HG03469 (cell line): ENCODE results near the gene TMEM151A.

Experiments
- ATAC-seq: cut with Tn5 transposase; IDR thresholded peaks from one replicate; pipeline ENCODE4 v1.9.1; 2021; ENCODE audit warnings: mild to moderate bottlenecking, moderate library complexity, moderate number of reproducible peaks; ENCODE audit not compliant: unreplicated experiment

TMEM151A gene

DNA sequence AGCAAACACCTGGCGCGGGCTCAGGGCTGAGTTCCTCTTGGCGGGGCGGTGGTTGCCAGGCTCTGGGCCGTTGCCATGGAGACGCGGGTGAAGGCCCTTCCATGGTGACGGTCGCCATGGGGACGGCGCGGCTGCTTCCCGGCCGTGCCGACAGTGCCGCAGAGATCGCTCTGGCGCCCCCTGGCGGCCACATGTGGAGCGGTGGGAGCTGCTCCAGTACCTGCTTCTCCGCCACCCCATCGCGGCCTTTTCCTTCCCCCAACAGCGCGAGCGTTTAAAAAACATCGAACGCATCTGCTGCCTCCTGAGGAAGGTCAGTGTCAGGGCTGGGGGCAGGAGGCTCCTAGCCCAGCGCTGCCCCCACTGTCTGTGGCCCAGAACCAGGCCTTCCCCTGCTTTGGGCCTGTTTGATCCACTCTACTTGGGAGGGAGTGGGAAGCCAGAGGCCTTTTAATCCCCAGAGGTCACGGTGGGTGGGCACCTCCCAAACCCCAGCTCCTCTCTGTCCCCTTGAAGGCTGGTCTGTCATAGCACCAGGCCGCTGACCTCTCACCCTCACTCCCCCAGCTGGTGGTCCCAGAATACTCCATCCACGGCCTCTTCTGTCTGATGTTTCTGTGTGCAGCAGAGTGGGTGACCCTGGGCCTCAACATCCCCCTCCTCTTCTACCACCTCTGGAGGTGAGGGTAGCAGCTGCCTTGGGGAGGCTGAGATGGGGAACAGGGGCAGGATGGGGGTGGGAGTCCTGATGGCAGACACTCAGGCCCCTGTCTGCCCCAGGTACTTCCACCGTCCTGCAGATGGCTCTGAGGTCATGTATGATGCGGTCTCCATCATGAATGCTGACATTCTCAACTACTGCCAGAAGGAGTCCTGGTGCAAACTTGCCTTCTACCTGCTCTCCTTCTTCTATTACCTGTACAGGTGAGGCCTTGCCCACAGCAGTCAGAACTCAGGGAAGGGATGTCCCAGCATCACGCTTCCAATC, 8.9 kb upstream of the TMEM151A start:
- ATAC-seq = no peak

DNA sequence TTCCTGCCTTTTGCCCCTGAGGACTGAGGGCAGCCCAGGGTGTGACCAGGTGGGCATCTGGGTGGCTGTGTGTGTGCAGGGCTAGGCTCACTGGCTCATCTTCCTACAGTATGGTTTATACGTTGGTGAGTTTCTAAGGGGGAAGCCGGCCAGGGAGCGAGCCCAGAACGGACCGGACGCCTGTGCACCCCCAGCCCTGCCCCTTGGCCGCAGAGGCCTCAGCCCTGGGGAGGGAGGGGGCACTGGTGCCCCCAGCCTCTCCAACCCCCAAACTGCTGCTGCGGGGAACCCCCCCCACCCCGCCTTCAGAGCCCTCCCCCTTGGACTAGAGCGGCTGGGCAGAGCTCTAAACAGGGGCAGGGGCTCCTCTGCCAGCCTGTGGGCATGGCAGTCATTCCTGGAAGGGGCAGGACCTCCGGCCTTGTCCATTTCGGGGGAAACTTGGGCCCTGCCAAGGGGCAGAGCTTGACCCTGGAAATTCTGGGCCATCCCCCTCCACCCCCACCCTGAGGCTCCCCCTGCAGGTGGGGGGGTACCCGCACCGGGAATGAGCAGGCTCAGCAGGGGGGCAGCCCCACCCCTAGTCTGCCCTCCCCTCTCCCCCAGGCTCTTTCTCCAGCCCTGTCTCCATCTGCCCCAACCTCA, 8.1 kb upstream of the TMEM151A start:
- ATAC-seq = no peak

DNA sequence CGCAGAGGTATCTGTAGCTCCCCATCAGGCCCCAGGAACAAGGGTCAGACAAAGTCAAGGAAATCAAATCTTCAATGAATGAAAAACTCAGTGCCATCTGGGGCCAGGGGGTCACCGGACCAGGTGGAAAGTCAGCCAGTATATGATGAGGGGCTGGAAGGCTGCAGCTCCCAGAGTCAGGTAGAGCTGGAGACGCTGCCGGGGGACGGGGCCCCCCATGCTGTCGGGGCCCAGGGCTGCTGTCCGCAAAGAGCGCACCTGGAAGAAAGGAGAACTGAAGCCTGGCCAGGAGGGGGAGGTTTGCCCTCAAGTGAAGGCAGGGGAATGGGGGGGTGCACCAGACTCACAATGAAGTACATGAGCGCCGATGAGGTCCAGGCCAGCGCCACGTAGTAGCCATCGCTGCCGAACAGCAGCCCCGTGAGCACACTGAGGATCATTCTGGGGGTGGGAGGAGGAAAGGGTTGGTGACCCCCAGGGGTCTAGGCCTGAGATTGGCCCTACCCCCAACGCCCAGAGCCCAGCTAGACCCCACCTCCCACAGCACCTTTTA, 7.1 kb upstream of the TMEM151A start:
- no peak for ATAC-seq

DNA sequence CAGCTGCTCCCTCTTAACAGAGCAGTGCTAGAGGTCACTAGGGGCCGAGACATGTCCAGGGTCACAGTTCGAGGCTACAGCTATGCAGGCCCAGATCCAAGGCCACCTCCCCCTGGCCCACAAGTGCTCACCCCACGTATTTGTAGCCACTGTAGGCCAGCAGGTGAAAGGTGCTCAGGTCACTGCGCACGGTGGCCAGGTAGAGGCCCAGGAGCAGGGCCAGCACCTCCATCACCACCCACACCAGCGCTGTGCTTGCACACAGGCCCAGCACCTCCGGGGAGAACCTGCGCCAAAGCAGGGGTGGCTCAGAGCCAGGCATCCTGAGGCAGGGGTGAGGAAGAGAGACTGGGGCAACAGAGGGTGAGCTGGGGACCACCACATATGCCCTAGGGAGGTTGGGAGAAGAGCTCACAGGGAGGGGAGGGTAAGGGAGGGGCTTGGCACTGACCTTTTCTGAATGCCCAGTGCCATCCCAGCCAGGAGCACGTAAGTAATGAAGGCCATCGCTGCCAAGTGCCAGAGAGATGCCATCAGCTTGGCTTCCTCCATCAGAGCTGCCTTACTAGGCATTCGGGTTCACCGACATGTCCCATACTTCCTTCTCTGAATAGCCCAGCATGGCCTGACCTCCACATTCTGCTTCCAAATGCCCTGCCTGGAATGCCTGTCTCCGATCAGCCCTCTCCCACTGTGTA, 6.3 kb upstream of the TMEM151A start:
- ATAC-seq = no peak

DNA sequence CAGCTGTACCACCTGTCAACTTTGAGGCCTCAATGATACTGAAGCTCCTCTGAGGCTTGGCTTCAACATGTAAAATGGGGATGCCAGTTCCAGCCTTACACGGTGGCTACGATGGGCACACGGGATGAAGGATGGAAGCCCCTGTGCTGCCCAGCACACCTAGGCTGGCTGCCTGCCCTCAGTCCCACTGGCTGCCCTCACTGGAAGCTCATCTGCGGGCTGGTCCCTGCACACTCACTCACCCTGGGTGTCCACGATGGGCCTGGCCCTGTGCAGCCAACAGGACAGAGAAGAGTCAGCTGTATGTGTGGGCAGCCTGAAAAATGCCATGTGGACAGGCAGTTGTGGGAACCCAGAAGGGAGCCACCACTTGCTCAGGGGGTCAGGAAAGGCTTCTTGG, 5.0 kb upstream of the TMEM151A start:
- no peak for ATAC-seq

DNA sequence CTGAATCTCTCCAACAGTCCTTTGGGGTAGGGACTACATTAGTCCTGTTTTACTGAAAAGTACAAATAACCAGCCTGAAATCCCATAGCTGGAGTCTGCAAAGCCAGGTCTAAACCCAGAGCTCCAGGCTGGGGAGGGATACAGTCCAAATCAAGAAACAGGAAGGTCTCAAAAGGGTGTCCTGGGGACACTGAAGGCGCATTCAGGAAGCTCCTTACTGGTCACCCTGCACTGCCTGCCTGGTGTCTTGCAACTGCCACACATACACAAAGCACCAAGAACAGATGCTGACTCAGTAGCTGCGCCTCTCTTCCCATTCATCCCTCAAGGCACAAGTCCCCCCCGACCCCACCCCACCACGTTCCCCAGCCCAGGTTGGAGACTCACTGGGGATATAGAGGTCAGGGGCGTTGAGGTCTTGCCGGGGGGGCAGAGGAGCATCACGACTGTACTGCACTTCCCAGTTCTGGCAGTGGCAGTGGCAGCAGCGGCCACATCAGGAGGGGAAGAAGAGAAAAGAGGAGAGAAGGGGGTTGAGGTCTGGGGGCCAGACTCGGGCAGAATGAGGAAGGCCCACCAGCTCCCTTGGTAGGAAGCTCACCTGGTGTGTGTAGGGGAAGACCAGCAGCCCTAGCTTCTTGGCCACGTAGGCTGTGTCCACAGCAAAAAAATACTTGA, 4.3 kb upstream of the TMEM151A start:
- ATAC-seq = no peak

DNA sequence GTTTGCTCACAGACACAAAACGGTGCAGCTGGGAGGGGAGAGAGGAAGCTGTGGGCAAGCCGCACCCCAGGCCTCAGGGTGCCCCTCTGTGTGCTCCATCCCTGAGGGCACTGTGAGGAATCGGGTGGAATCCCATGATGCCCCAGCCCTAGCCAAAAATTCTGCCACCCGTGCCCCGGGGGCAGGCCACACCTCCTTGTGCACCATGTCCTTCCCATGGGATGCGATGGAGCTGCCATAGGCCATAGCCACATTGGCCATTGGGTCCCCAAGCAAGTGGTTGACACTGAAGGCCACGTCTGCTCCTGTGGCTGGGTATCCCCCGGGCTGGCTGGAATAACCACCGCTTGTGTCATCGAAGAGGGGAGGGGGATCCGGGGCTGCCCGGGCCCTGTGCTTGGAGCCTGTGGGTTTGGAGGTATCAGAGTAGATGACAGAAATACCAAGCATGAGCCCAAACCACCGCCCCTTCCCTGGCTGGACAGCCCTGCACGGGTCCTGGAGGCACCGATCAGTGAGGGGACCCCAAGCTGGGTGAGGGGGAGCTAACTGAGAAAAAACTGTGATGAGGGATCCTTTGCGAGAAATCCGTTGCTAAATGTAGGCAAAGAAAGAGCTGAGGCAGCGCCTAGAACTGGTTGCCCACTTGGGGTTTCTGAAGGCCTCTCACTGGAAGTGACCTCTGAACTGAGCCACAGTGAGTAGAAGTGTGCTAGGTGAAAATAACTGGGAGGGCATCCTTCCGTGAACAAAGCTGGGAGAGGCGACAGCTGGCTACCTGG, 3.6 kb upstream of the TMEM151A start:
- ATAC-seq = no peak

DNA sequence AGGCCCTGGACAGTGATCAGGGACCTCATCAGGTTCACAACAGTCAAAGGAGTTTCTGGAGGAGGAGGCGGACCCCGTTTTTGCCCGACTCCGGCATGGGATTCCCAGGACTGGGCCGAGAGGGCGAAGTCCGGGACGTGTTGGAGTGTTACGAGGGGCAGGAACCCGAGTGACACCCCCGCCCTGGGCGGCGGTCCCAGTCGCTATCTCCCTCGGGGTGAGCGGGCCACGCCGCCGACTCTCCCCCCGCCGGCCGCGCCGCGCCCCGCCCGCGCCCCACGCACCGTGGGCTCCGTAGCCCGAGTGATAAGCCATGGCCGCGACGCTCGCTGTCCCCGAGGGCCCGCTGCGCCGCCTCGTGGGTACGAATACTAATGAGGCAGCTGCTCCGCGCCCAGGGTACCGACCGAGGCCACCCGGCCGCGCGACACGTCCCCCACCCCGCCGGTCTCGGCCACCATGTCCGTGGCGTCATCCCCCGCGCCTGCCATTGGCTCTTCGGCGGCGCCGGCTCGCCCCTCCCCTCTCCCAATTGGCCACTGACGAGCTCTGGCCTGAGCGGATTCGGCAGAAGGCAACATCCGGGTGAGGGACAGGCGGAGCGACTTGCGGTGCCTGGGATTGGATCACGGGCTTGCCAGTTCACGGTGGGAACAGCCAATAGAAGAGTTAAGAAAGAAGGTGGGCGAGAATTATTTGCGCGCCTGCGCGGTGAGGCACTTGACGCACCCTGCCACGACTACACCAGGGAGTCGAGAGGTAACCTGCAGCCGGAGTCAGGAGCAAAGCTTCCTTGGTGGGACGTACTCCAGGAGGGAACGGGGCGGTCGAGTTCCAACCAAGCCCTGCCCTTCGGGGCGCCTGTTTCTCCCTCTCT, 2.8 kb upstream of the TMEM151A start, which contains the start of gene YIF1A:
YIF1A (minus strand) TSS at position 473 of the 877 bp plus-strand sequence; CDS start at position 315, 158 bp downstream.
- ATAC-seq = peak; percentile 71

DNA sequence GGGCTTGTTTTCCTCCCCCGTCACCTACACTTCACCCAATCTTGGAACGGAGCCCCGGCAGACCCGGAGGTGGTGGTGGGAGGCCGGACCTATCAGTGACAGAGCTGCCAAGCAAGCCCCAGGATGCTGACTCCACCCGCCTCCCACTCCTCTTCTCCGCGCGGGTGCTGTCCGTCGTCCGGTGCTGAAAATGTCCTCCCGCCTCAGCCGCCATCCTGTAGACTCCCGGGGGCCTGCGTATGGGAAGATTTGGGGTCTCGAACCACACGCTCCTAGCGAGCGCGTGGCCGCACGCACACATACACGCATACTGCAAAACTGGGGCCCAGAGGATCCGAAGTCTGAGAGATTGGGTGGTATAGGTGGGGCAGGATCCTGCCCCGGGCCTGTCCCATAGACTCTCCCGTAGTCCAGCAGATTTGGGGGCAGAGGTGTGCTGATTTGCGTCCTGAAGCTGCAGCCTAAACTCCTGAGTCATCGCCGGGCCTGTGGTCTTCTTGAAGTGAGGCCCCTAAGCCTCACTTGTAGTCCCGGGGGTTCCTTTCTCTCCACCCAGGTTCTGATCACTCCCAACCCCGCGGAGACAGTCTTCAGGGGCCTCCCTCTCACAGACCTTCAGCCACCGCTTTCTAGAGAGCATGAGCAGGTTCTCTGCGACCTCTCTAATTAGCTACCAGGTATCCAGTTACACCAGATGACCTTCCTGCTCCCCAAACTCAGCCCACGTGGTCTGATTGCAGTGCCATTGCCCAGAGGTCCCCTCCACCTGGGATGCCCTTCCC, 2.0 kb upstream of the TMEM151A start:
- peak; percentile 11 for ATAC-seq

DNA sequence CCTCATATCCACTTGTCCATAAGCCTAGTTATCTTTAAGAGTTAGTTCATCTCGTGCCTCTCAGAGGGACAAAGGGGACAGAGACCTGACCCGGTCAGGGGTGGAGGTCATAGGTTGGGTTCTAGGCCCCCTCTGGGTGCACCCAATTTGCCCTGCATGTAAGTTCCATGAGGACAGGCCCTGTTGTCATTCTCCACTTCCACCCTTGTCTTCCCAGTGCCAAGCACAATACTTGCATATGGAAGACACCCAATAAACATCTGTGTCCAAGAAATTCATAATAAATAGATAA, 1.4 kb upstream of the TMEM151A start:
- no peak for ATAC-seq

DNA sequence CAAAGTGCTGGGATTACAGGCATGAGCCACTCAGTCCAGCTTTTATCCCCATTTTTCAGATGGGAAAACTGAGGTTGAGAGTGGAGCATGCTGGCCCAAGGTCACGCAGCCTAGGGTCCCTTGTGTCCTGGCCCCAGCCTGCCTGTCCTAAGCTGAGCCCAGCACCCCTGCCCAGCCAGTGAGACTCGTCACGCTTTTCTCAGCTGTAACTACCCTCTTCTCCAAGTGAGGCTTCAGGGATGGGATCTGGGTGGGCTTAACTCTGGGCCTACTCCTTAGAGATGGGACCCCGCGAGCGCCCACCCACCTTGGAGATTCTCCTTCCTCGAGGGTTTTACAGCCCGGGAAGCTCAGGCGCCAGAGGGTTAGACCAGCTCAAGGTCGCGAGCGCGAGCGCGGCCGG, 390 bp upstream of the TMEM151A start:
- ATAC-seq = no peak

DNA sequence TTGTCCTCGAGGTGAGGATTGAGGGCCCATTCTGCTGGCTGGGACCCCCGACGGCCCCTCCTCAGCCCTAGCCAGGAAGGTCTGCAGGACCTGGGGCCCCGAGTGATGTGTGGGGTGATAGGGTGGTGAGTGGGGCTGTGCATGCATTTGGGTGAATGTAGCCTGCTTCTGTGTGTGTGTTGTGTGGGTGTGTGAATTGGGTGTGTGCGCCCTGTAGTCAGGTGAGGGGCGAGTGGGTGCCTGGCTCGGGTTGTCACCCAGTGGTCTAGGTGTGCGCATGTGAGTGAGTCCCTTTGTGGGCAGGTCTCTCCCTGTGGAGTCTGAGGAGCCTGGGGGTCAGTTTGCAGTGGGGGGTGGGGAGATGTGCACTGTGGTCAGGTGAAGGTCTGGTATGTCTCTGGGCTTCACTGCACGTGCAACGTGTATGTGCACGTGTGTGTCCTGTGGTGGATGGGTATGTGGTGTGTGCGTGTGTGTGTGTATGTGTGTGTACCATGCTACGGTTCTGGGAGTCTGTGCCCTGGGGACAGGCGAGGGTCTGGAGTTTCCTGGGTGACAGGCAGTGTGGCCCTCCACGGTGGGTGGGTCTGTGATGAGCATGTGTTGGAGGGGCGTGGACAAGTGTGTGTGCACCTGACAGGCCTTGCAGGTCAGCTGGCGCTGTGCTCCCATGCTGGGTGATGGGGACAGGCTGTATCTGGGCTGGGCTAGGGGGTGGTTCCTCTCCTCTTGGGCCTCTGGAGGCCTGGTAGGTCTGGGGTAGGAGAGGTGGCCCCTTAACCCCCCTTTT, 1.0 kb downstream of the TMEM151A start:
- no peak for ATAC-seq

DNA sequence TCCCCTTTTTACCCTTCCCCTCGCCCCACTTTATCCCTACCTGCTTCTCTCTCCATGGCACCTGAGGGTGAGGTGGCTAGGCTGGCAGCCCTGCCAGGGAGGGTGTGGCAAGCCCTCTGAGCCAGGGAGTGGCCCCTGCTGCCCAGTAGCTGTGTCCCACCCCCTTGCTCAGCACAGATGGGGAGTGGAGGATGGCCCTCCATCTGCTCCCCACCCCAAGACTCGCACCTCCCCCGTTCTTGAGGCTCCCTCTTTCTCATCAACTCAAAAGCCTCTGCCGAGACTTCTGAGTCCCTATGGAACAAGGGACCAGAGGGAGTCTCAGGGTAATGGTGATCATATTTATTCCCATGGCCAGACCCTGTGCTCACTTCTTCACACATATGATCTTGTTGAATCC, 1.7 kb downstream of the TMEM151A start:
- ATAC-seq = no peak

DNA sequence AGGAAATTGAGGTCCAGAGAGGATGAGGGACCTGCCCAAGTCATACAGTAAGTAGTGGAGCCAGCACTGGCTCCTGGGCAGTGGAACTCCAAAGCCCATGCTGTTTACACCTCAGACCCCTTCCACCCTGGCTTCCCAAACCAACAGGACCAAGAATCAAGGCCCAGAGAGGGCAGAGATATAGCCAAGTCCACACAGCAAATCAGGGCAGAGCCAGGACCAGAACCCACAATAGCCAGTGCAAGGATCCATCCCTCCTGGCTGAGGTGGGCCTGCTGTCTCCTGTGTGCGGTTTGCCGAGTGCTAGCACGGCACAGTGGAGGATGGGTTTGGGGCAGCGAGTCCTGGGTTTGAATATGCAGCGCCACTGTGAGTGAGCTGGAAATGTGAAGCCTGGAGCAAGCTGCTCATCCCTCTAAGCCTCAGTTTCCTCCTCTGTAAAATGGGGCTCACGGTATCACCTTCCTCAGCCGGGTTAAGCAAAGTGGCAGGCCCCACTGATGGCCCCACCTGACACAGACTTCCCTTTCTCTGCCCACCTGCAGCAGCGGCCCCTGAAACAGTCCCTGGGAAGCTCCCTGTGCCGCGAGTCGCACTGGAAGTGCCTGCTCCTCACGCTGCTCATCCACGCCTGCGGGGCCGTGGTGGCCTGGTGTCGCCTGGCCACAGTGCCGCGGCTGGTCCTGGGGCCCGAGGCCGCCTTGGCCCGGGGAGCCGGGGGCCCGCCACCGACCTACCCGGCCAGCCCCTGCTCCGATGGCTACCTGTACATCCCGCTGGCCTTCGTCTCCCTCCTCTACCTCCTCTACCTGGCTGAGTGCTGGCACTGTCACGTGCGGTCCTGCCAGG, 2.3 kb downstream of the TMEM151A start:
- ATAC-seq = no peak

DNA sequence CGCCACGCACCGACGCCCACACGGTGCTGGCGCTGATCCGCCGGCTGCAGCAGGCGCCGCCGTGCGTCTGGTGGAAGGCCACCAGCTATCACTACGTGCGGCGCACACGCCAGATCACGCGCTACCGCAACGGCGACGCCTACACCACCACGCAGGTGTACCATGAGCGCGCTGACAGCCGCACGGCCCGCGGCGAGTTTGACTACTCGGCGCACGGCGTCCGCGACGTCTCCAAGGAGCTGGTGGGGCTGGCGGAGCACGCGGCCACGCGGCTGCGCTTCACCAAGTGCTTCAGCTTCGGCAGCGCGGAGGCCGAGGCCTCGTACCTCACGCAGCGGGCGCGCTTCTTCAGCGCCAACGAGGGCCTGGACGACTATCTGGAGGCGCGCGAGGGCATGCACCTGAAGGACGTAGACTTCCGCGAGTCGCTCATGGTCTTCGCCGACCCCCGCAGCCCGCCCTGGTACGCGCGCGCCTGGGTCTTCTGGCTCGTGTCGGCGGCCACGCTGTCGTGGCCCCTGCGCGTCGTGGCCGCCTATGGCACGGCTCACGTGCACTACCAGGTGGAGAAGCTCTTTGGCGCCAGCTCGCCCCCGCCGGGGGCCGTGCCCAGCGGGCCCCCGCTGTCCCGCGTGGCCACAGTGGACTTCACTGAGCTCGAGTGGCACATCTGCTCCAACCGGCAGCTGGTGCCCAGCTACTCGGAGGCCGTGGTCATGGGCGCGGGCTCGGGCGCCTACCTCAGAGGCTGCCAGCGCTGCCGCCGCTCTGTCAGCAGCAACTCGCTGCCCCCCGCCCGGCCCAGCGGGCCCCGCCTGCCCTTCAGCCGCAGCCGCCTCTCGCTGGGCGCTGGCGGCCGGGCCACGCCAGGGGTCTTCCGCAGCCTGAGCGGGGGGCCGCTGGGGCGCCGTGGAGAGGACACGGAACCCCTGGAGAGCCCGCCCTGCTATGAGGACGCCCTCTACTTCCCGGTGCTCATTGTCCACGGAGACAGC, 3.2 kb downstream of the TMEM151A start:
- no peak for ATAC-seq
